Lower lobe of right lung (tissue), 2 donors: ENCODE results near the gene ATP10B. TPM values are rescaled to one million over a fixed set of nuclear protein-coding genes. Genes with fewer than 3 reads are reported as not detected.
A peak's percentile ranks its signal among the peaks of the same experiment; 100 is the strongest.

Experiments
- ATAC-seq, 2 donors: fragments of 200-7000 bp; cut with Tn5 transposase; one replicate each; pipeline ENCODE4 v1.9.1; 2020 to 2022; ENCODE audit warnings: mild to moderate bottlenecking in 2 of 2, moderate library complexity in 2 of 2
- DNase-seq: peaks from one replicate; pipeline ENCODE4 v3.0.0-alpha.2; 2020
- H3K27ac ChIP-seq: fragments of 200-600 bp; one replicate; pipeline ENCODE4 v1.8.0; 2022
- H3K27me3 ChIP-seq: fragments of 200-600 bp; one replicate; pipeline ENCODE4 v1.8.0; 2022; ENCODE audit warnings: low read depth
- H3K36me3 ChIP-seq: fragments of 200-600 bp; one replicate; pipeline ENCODE4 v1.8.0; 2022; ENCODE audit warnings: mild to moderate bottlenecking
- H3K4me1 ChIP-seq: fragments of 200-600 bp; one replicate; pipeline ENCODE4 v1.8.0; 2022
- H3K4me3 ChIP-seq: fragments of 200-600 bp; one replicate; pipeline ENCODE4 v1.8.0; 2022; ENCODE audit warnings: mild to moderate bottlenecking
- H3K9me3 ChIP-seq: fragments of 200-600 bp; one replicate; pipeline ENCODE4 v1.8.0; 2022
- intact Hi-C: fragments of 100-400 bp; cut with DNase I; formaldehyde crosslinking; loops from one replicate; pipeline ENCODE4 v1.11.0; 2022
- total RNA-seq: library from RNA; stranded (reverse); fragmentation: NEBNext Ultra II Directional; extraction: Animal tissue kit (Norgen Biotek cat#: 25700); gene quantifications from one replicate; pipeline ENCODE4 v1.2.1, GENCODE V29; 2021
- TF ChIP-seq, protein P1 (sequence below): fragments of 200-600 bp; IDR thresholded peaks from one replicate; pipeline ENCODE4 v1.8.0; 2022; ENCODE audit warnings: antibody characterized with exemption, mild to moderate bottlenecking
- donor health status: DM: no; HTN: yes; CAD: no; lungs with severe emphysema.

ATP10B gene
- total RNA-seq, 1 donor from 2014 or later, result not detected

DNA sequence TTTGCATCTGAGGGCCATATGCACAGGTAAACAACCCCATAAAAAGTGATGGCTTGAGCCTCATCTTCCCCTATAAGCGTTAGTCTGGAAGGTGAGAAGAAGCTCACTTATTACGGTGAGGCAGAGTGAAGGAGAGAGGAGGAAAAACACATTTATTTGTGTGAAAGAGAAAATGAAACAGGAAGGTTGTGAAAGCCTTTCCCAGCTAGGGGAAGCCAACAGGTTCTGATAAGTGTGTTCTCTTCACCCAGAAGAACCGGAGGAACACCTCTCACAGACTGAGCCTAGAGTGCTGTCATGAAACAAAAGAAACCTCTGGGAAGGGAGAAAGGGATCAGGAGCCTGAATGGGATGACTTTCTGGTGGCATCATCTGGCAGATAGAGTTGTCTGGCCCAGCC is 237.9 kb downstream of the ATP10B start:
- ATAC-seq (no peak), DNase-seq (no peak)
- no peaks in the 10 kb centered on the region for H3K27me3 ChIP-seq
- intact Hi-C loops, result no loop called here
- H3K27ac ChIP-seq, result no peak overlapping the region
- no peak overlapping the region for H3K4me3 ChIP-seq
- no peaks in the 10 kb centered on the region for H3K4me1 ChIP-seq
- H3K36me3 ChIP-seq, result no peaks in the 10 kb centered on the region
- TF ChIP-seq, protein P1, sequence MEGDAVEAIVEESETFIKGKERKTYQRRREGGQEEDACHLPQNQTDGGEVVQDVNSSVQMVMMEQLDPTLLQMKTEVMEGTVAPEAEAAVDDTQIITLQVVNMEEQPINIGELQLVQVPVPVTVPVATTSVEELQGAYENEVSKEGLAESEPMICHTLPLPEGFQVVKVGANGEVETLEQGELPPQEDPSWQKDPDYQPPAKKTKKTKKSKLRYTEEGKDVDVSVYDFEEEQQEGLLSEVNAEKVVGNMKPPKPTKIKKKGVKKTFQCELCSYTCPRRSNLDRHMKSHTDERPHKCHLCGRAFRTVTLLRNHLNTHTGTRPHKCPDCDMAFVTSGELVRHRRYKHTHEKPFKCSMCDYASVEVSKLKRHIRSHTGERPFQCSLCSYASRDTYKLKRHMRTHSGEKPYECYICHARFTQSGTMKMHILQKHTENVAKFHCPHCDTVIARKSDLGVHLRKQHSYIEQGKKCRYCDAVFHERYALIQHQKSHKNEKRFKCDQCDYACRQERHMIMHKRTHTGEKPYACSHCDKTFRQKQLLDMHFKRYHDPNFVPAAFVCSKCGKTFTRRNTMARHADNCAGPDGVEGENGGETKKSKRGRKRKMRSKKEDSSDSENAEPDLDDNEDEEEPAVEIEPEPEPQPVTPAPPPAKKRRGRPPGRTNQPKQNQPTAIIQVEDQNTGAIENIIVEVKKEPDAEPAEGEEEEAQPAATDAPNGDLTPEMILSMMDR, result no peak
- H3K9me3 ChIP-seq, result no peaks in the 10 kb centered on the region

DNA sequence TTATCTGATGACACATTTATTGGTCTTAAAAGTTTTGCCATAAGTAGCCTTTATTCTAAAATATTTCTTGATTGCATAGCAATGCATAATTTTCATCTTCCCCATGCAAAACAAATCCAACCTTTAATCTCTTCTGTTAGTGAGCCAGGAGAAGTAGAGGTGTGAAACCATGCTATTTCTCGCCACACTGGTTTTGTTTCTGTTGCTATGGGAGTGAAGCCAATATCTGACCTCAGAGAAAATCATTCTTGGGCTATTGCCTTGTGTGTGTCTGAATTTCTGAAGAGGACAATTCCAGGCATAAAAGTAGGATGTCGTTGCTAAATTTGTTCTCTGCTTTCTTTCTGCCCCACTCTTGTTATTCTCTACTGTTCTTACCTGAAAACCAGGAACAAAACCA is 246.7 kb downstream of the ATP10B start:
- Histone ChIP-seq H3K27me3 (no peaks in the 10 kb centered on the region), H3K36me3 (no peaks in the 10 kb centered on the region), H3K4me1 (no peaks in the 10 kb centered on the region), H3K4me3 (no peak overlapping the region), H3K9me3 (no peaks in the 10 kb centered on the region), H3K27ac (no peak overlapping the region)
- TF ChIP-seq, protein P1, result no peak
- ATAC-seq (no peak), DNase-seq (no peak)
- intact Hi-C loops, result no loop called here

DNA sequence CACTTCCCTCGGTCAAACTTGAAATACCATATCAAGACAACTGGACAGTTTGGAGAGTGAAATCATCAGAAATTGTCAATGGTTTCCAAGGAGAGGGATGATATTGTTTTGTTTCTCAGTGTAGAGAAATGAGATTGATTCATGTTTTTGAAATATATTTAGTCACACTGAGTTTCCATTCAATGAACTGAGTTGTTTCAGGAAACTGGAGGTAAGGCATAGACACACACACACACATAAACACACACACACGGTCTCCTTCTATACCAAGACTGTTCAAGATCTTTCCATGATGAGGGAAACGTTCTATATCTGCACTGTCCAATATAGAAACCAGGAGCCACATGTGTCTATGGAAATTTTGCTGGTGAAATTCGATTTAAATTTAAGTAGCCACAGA is 247.5 kb downstream of the ATP10B start:
- no peak for DNase-seq
- no peaks in the 10 kb centered on the region for H3K9me3 ChIP-seq
- no peaks in the 10 kb centered on the region for H3K4me1 ChIP-seq
- H3K27me3 ChIP-seq, result no peaks in the 10 kb centered on the region
- TF ChIP-seq, protein P1, result no peak
- no peak for ATAC-seq
- H3K4me3 ChIP-seq, result no peak overlapping the region
- intact Hi-C loops, result no loop called here
- no peaks in the 10 kb centered on the region for H3K36me3 ChIP-seq
- H3K27ac ChIP-seq, result no peak overlapping the region

DNA sequence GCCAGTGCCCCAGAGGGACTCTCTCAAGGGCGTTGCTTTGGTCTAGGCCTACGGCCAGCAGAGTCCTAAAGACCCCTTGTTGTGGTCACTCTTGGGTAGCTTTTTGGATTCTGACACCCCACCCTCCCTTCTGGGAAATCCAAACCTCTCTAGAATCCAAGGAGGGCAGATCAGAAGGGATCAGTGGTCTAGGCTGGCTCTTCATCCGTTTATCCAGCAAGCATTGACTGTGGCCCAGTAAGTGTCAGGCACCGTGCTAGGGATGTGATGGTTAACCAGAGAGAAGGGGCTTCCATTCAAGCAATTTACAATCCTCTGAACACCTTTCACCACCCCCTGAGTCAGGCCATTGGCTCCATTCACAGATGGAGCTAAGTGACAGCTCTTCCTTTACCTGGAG is 249.3 kb downstream of the ATP10B start:
- ATAC-seq (peak in 1 of 2 donors; percentile 11), DNase-seq (no peak)
- intact Hi-C loops, result no loop called here
- no peak overlapping the region for H3K27ac ChIP-seq
- H3K4me3 ChIP-seq, result no peak overlapping the region
- TF ChIP-seq, protein P1, result no peak
- no peaks in the 10 kb centered on the region for H3K9me3 ChIP-seq
- no peaks in the 10 kb centered on the region for H3K4me1 ChIP-seq
- H3K36me3 ChIP-seq, result no peaks in the 10 kb centered on the region
- H3K27me3 ChIP-seq, result no peaks in the 10 kb centered on the region

DNA sequence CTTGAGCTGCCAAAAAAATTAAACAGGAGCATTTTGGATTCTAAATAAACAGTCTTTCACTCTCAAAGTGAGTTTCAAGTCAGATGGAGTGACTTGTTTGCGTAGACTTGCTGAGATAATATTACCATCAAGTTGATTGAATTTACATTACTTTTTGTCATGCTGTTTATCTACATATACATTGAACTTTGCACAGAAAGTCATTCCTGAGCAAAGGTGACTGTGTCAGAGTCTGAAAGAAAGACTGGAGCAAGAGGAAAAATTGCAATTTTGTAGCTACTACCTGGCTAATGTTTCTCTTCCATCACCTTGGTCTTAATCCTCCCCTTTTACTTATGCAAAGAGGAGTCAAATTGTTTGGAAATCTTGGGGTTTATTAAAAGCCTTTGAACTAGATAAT is 251.0 kb downstream of the ATP10B start:
- H3K4me1 ChIP-seq, result no peaks in the 10 kb centered on the region
- no peak overlapping the region for H3K27ac ChIP-seq
- TF ChIP-seq, protein P1, result no peak
- H3K27me3 ChIP-seq, result no peaks in the 10 kb centered on the region
- ATAC-seq (no peak), DNase-seq (no peak)
- no peaks in the 10 kb centered on the region for H3K9me3 ChIP-seq
- no peak overlapping the region for H3K4me3 ChIP-seq
- intact Hi-C loops, result no loop called here
- no peaks in the 10 kb centered on the region for H3K36me3 ChIP-seq

DNA sequence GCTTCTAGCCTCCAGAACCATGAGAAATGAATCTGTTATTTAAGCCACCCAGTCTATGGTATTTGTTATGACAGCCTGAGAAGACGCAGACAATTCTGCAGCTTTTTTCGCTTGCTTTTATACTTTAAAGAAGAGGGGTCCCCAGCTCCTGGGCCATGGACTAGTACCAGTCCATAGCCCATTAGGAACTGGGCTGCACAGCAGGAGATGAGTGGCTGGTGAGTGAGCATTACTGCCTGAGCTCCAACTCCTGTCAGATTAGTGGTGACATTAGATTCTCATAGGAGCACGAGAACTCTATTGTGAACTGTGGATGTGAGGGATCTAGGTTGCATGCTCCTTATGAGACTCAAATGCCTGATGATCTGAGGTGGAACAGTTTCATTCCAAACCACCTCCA is 278.7 kb downstream of the ATP10B start:
- ATAC-seq (no peak), DNase-seq (no peak)
- intact Hi-C loops, result no loop called here
- Histone ChIP-seq H3K4me1 (no peaks in the 10 kb centered on the region), H3K9me3 (no peaks in the 10 kb centered on the region), H3K36me3 (no peaks in the 10 kb centered on the region), H3K27me3 (no peaks in the 10 kb centered on the region), H3K27ac (no peak overlapping the region), H3K4me3 (no peak overlapping the region)
- TF ChIP-seq, protein P1, result no peak
